Stimulated activated CD4-positive, alpha-beta T cell treated with anti-CD3 and anti-CD28 coated beads, Interleukin-2, amount 100 ng/mL, for 4 hours (primary cell): ENCODE results near the gene NRARP.

Experiments
- DNase-seq: peaks from one replicate; pipeline ENCODE4 v3.0.0-alpha.2; 2020; ENCODE audit warnings: low read depth

NRARP gene

DNA sequence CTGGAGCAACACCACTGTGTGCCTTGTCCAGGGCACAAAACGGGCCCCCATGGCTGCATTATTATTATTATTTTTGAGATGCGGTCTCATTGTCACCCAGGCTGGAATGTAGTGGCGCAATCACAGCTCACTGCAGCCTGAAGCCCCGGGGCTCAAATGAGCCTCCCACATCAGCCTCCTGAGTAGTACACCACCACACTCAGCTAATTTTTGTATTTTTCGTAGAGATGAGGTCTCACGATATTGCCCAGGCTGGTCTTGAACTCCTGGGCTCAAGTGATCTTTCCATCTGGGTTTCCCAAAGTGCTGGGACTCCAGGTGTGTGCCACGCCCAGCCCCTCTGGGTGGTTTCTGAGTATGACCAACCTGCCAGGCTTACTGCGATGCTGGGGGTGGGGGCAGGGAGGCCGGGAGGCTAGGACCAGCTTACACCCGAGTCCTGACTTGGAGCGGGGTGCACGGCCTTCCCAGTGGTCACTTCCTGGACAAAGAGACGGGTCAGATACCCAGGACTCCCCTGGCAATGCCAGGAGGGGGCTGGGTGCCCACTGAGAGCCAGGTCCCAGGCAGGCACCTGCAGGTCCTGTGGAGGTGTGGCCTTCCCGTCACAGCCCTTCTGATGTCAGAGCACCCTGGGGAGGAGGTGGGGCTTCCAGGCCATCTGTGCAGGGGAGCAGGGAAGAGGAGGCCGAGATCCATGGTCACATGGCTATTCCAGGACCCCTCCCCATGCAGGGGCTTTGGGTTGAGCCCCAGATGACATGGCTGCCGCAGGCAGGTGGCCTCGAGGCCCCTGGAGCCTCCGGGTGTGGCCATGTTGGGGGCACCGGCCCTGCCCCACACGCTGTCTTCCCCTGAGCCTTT, 8.3 kb upstream of the NRARP start:
- no peak for DNase-seq

DNA sequence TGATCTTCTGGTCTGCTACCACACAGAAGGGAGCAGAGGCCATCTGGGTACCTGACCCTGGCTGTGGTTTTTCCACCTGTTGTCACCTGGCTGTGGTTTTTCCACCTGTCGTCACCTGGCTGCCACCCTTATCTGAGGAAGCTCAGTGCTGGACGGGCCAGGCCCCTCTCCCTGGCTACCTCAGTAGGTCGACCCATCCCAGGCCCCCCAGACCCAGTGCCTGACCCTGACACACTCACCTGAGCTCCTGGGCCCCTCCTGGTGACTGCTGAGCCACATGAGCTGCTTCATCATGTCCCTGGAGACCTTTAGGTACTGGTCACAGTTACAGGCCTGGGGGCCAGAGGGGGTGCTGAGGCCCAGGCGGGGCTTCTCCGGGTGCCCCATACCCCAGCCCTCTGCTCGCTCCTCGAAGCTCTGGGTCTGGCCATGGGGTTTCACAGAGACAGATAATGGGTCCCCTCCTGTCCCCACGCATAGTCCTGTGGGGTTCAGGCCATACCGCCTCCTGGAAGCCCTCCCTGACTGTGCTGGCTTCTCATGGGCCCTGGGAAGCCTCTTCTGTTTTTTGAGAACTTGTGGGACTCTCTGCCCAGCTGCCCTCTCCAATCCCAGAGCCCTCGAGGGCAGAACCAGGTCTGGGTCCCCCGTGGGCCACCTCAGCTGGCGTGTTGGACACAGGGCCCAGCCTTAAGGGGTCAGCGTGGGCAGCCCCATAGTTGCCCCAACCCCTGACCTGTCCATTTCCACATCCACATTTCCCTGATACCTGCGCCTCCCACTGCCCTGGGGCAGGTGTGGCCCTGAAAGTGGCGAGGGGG, 7.5 kb upstream of the NRARP start:
- no peak for DNase-seq

DNA sequence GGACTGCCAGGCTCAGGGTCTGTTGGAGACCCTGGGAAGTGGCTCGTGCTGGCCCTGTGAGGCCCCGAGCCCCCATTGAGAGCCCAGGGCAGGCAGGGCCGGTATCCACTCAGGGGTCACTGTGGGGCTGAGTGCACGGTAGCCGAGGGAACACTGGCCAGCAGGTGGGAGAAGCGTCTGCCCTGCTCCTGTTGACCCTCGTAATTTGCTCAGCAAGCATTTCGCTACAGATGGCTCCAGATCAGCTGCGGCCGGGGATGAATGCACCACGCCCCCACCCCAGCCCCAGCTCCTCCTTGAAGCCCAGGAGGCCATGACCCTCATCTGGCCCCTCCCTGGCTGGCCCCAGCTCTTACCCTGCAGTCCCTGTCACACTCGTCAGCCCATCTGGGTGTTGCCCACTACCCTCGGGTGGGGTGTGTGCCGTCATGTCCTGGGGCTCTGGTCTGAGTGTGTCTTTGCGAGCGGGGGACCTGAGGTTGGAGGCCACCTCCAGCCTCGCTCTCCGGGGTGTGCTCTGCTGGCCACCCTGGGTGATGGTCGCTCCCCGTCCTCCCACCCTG, 6.1 kb upstream of the NRARP start:
- no peak for DNase-seq

DNA sequence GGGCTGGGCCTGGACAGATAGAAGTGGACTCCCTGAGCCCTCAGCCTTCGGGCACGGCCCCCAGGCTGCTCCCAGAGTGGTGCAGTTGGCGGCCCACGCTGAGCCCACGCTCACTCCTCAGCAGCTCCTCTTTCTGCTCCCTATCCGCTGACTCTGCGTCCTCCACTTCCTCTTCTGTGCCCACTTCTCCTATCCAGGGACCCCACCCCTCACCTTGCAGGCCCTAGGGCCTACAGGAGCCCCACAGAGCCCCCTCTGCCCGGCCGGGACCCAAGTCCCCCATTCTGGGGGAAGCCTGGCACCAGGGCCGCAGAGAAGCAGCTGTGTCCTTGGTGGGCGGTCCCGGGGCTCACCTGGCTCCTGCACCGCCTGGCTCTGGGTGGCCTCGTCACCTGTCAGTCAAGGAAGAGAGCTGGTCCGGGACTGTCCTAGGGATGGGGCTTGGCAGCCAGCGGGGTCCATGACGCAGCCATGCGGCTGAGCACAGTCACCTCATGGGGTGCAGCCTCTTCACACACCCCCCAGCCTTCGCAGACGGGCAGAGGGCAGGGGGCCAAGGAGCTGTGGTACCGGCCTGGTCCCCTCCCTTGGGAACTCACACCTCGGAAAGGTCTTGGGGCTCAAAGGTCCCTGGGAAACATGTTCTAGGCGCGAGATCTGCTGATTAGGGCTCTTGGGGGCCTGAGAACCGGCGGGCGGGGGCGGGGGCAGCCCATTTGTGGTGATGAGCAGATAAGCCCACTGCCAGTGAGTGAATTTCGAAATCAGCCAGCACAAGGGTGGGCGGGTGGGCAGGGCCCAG, 5.4 kb upstream of the NRARP start:
- no peak for DNase-seq

DNA sequence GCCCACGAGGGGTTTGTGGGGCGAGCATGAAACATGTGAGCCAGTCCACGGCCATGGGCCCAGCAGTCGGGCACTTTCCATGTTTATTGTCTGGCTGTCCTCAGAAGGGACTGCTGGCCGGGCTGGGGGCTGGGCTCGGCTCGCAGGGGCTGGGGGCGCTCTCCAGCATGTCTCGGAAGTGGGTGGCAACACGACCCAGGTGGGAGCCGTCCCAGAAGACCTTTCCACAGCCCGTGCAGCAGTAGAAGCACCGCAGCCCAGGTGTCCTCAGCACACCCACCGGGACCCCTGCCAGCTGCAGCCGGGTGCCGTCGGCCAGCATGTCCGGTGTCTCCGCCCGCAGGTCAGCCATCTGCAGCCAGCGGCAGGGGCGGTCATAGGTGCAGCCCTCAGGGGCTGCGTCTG, 4.8 kb upstream of the NRARP start:
- no peak for DNase-seq

DNA sequence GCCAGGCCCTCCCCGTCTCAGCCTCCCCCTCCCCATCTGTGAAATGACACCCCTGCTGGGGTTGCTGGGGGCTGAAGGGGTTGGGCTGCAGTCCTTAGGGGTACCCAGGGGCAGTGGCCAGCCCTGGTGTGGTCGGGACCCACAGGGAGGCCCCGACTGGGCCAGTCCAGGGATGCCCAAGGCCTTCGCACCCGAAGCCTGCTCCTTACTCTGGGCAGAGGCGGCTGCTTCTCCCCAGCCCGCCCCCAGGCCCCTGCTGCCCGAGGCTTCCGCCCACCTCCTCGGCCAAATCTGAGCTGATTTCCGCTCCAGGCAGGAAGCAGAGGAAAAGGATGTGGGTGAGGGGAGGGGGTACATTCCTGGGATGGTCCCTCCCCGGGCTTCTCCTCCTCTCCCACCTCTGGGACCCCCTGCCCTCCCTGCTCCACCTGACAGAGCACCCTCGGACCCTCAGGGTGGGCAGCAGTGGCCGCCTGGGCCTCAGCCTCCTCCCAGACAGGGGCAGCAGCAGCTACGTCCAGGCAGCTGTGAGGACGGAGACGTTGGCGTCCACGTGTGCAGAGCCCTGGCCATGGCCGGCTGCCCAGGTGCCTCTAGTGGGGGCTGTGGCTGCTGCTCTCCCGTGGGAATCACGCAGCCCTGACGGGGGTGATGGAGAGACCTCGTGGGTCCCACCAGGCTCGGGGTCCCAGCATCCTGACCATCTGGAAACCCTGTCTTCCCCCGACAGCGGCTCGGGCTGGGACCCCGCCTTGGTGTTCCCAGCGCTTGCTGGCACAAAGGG, 4.2 kb upstream of the NRARP start:
- DNase-seq = no peak

DNA sequence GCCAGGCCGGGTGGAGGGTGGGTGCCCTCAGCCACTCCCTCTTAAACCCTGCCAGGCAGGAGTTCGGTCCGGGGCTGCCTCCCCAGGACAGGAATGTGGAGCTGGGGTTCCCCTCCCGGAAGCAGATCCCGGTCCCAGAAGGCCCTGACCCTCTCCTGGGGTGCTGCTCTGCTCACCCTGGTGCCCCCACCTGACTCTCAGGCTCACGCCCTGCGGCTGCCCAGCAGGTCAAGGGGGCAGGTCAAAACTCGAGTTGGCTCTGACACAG, 3.7 kb upstream of the NRARP start:
- DNase-seq = no peak

DNA sequence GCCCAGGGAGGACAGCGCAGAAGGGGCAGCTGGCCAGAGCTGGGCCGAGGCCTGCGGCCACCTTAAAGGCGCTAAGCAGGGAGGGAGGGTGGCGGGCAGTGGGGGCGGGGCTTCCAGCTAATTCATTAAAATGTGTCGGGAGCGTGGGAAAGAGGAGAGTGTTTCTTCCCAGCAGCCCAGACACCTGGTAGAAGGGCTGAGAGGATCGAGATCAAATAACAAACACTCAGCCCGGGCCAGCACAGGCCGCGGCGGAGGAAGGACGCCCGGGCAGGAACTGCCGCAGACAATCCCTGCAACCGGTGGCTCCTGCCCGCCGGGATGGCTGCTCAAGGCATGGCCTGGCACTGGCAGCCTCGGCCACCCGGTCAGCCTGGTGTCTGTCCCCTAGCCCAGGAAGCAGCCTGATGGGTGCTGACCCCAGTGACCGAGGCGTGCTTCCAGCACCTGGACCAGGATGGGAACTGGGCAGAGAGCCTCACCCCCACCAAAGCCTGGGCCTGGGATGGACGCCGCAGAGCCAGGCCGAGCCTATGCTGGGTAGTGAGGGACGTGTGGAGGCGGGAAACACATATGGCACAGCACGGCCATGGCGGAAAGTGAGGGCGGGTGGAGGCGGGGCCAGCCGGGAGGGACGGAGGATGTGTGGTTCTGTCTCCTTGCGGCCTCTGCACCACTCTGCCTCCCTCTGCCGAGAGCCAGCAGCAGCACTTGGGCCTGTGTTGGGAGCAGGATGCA, 3.2 kb upstream of the NRARP start:
- peak; percentile 35 for DNase-seq

DNA sequence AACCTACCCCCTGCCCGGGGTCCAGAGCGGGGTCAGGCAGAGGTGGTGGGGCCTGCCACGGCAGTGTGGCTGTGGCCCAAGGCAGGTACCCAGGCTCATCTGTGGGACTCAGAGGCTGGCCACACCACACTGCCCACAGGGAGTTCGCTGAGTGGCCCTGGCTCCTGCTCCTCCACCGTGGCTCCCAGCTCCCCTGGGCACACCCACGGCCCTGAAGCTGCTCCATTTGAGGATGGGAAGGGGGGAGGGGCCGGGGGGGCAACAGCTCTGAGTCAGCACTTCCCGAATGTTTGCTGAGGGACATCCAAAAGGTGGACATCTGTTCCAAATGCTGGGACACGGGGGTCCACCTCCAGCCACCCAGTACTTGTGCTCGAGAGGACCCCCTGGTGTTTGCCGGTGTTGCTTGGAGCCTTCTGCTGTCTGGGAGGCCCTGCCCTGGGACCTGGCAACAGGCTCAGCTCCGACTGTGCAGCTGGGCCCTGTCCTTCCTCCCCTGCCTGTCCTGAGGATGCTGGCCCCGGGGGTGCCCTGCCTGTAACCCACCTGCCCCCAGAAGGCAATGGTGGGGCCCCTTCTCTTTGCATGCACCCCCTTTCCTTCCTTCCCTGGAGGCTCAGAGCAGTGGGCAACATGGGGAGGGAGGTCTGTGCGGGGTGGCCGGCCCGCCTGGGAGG, 2.5 kb upstream of the NRARP start:
- no peak for DNase-seq

DNA sequence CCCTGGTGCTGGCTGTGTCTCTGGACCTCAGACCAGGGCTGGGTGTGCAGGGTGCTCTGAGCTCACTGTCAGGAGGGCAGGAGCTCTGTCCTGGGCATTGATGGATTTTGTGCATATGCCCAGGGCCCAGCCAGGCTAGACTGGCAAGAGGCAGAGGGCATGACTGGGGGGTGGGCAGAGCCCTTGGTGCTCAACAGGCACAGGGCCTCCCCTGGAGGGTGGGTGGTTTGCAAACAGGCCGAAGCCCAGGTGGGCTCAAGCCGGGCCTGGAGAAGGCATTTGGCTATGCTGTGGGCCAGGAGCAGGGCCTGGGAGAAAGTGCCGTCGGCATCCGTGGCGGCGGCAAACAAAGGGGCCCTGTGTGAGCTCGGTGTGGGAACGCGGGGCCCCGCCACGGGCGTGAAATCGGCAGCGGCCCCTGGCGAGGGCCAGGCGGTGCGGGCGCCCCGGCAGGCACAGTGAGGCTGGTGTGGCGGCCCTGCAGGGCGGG, 1.9 kb upstream of the NRARP start:
- DNase-seq = no peak

DNA sequence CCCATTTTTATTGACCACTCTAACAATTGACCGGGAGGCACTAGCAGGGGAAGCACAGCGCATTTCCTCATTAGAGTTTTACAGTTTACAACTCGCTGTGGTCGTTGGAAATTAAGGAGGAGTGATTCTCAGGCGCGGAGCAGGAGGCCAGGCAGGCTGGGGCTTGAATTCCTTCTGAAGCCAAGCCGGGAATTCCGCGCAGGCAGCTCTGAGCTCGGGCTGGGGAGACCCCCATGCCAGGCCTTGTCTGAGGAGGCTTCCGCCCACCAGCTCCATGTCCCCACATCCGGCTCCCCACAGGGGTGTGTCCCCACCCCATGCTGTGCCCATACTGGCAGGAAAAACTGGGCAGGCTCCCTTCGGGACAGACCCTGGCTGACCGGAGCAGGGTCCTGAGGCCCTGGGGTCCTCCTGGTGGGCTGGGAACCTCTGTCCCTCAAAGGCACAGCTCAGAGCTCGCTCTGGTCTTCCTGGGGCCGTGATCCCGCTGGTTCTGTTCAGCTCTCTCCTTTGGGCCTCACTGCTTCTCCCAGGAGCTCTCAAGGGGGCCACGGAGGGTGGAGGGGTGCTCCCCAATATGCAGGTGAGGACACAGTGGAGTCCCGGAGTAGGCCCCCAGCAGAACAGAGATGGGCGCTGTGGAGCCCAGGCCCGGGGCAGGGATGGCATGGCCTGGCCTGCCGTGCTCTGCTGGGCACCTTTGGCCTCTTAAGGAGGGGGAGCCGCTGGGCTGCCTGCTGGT, 1.3 kb upstream of the NRARP start:
- DNase-seq = no peak

DNA sequence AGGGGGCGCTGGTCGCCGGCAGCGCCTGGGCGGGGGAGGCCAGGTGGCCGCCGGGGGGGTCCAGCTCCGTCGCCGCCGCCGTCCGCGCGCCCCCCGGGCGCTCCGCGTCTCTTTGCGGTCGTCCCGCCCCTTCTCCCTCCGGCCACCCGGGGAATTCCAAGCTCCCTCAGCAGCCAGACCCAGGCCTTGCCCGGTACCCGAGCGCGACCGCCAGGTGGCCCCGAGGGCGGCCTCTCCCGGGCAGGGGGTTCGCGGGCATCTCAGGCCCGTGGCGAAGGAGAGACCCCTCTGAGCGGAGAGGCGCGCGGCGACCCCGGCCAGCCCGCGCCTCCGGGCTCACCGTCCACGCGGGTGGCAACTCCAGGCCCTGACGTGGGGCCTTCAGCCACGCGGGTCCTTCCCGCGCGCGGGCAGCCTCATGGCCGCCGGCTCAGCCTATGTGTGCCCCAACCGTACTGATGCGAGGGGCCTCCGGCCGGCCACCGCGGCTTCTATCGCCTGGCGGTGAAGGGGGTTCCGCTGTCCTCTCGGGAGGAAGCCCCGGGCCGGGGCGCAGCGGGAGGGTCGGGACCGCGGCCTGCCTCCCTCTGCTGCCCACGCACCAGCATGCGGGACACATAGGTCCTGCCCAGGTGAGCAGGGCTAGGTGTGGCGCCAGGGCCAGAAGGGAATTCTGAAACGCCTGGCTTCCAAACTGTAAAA, 529 bp upstream of the NRARP start:
- no peak for DNase-seq

DNA sequence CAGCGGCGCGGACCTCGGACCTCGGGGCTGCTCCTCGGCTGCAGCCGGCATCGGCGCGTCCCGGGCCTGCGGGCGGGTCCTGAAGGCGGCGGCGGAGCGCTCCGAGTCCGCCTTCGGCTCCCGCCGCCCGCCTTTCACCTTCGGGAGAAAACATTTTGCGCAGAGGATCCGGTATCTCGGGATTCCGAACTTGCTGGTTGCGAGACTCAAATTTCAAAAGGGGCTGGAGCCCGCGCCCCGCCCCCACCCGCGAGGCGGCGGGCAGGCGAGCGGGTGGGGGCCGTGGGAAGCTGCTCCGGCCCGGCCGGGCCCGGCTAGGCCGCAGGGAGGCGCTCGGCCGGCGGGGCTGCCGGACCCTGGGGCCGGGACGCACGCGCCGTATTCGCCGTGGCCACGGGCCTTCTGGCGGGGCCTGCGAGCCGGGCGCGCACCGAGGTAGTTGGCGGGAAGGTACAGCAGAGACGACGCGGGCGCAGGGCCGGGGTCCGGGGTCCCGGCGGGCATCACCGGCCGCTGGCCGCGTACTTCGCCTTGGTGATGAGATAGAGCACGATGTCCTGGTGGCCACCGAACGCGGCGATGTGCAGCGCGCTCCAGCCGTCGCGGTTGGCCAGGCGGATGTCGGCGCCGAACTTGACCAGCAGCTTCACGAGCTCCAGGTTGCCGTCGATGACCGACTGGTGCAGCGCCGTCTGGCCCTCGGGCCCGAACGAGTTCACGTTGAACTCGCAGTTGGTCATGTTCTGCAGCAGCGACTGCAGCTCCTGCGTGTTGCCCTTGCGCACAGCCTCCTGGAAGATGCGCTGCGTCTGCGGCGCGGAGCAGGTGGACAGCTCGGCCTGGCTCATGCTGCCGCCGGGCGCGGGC, 757 bp downstream of the NRARP start:
- DNase-seq = no peak

DNA sequence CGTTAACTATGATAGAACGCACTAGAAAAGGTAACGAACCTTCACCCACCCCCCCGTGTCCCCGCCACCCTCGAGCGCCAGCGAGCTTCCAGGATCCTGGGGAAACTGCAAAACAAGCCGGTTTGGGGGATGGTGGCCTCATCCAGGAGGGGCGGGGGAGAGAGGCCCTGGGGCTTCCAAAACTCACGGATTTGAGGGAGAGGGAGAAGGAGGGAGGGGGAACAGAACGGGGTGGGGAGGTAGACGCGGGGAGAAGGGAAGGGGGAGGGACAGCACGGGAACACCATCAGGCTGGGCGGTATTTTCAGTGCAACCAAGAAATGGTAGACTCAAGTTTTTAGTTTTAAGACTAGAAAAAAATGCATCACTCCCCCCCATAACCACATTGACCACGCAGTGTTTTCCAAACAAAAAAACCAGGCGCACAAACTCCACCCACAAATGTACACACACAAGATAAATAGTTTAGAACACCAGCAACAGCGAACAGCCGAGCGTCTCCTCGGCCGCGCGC, 1.4 kb downstream of the NRARP start:
- DNase-seq = no peak

DNA sequence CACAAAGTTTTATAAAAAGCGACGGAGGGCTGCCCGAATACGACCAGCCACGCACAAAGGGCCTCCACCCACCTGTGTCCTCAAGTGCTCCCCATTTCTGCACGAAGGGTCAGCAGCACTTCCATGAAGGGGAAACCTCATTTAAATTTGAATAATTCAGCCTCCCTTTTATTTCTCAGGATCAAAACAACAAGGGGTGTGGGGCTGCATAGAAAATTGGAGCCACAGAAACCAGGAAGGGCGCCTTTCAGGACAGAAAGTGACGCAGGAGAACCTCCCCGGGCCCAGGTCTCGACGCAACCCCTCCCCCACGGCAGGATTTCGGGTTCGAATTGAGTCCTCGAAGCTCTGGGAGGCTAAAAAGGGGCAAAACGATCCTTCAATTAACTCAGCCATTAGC, 2.1 kb downstream of the NRARP start:
- DNase-seq = no peak

DNA sequence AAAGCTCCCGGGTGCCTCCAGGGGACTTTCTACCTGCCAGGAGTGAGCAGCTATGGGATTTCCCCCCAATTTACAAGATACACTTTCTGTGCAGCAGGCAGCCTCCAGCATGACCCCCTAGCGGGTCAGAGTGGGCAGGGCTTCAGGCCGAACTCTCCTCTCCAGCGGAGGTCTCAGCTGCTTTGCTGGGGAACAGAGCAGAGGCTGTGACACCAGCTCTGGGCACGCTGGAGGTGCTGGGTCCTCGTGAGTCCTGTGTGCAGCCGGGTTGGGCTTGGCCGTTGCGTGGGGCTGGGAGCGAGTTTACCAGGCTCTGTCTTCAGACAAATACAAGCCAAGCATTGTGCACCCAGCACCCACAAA, 2.9 kb downstream of the NRARP start:
- no peak for DNase-seq

DNA sequence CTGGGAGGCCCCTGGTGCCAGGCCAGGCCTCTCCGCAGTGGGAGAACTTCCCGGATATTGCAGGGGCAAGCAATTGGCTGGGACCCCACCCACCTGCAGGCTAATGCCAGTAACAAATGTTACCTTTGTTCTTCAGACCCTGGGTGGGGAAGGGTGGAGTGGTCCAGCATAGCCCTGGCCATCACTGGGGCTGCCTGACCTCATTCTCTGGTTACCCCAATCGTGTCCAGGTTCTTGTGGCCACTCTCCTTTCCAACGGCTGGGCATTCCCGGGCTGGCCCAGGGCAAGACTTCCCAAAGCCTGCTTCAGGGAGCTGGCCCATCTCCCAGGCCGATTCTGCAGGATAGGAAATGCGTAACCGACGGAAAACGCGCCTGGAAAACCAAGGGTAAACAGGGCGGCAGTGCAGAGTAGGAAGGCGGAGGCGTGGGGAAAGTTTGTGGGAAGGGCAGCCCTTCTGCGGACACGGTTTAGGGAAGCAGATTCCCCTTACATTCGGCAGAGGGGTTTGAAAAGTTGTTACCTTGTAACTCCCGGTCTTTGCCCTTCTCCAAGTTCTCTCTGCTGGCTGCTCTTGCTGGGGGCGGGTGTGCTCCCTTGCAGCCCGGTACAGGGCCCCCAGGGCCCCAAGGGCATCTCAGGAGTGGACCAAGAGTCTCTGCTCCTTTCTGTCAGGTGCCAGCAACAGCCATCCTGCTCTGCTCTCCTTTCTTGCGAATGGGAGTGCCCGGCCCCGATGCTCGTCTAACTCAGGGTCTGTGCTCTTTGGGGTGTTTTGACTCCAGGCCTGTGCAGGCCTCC, 3.5 kb downstream of the NRARP start:
- DNase-seq = no peak
